Left cardiac atrium (tissue), 4 donors: ENCODE results near the gene IER2. TPM values are rescaled to one million over a fixed set of nuclear protein-coding genes. Genes with fewer than 3 reads are reported as not detected.
A peak's percentile ranks its signal among the peaks of the same experiment; 100 is the strongest.

Experiments used
- ATAC-seq, 2 donors: fragments of 200-7000 bp; cut with Tn5 transposase; one replicate each; pipeline ENCODE4 v1.9.1; 2020; ENCODE audit warnings: mild to moderate bottlenecking in 2 of 2, moderate library complexity in 2 of 2
- DNase-seq: peaks from one replicate; pipeline ENCODE4 v3.0.0-alpha.2; 2020
- intact Hi-C, 2 donors: fragments of 100-400 bp; cut with DNase I; formaldehyde crosslinking; loops; one replicate each; pipeline versions ENCODE4 v1.14.1 to v1.15.1; 2022 to 2023
- long read RNA-seq: library from polyadenylated mRNA; unstranded; transcript quantifications from one replicate; pipeline ENCODE4 v2.0.0, GENCODE V29; 2021
- total RNA-seq, 2 donors: library from RNA; stranded (reverse); fragmentation: NEBNext Ultra II Directional; extraction: Animal tissue kit (Norgen Biotek cat#: 25700); gene quantifications; one replicate each; pipeline ENCODE4 v1.2.1, GENCODE V29; 2021
- donor health status: DM: no; HTN: yes; CAD: no.
- donor health status: DM: no; HTN: yes; CAD: no; lungs with severe emphysema.
- donor health status: DM: yes; HTN: yes; CAD: no.
- donor health status: Dilated cardiomyopathy.

Gene IER2
- total RNA-seq: 10 to 100 TPM; 36.9 to 61.3 TPM
- long read RNA-seq, transcript IER2-203 (1 exons, 2,934 nt): major isoform, 82 of 84 reads
- long read RNA-seq, partial matches to known transcripts: 0 of 84 reads
- long read RNA-seq, other reads (novel, unspliced or antisense): 2 of 84 reads

DNA sequence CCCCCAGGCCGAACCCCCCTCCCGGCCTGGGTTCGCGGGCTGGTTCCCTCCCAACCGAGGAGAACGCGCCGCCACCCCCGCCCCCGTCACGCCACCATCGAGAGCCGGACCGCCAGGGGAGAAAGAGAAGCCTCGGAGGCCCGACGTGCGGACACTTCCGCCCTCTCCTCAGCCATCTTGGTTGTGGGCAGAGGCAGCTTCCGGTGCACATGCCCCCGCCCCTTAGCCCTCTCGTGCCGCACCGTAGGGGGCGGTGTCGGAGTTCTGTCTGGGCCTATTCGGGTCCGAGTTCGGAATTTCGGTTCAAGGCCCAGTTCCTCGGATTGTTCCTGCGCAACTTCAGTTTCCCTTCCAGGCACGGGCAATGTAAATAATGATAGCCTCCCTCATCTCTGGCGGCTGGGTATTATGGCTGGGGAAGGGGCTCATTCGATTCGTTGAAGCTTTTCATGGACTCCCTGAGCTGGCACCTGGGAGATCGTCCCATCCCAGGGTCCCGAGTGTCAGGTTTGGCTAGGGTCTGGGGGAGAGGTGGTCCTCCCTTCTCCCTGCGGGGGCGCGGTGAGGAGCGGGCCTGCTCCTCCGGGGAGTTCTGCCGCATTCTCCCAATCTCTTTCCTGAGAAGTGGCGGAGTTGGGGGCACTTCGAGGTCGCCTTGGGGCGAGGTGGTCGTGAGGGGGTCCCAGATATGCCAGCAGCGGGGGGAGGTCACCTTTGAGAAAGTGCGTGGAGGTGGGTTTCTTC lies at the start of gene IER2, which contains the start of gene STX10:
Gene IER2 (plus strand): TSS at position 225 of the 744 bp plus-strand sequence. CDS start 2,776 bp downstream, outside the sequence.
Gene STX10 (minus strand): TSS at position 189 of the 744 bp plus-strand sequence. CDS start 202 bp downstream, outside the sequence.
- ATAC-seq (peak; percentile 68 to 70), DNase-seq (peak; percentile 97)
- intact Hi-C loops: loop anchor here in 1 of 2 donors (5.0 to 10.0 kb wide), 3 partner anchors 48 to 694 kb away; partner anchors contain the start of gene LYL1

DNA sequence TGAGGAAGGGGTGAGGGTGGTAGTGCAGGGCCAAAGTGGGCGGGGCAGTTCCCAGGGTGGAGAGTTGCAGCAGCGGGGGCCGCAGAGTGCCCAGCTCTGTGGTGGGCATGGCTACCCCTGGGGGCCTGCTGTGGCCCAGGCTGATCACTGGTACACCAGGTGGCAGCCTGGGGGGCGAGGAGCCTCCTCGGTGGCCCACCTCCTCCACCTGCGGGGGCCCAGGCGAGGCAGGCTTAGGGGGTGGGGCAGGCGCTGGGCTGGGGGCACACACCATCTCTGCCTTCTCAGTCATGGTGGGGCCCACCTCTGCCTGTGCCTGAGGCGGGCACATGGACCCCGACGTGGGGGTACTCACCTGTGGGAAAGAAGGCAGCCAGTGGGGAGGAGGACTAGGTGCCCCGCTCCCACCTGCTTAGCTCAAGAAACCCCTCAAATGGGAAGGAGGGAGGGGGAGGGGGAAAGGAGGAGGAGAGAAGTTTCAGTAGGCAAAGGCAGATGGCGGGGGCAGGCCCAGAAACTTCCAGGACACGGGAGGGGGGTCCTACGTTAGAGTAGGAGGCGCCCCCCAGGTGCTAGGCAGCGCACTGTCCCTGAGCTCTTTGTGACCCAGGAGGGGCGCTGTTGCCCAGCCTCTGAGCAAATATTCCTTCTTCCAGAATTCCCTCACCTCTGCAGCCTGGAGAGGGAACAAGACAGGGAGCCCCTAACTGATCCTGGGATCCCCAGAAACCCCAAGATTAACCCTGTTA lies 49.2 kb upstream of the IER2 start:
- DNase-seq (no peak), ATAC-seq (no peak)
- intact Hi-C loops: loop anchor here in 1 of 2 donors (5.0 kb wide), 1 partner anchor 51 kb away; the partner anchor contains the start of genes IER2 and STX10

DNA sequence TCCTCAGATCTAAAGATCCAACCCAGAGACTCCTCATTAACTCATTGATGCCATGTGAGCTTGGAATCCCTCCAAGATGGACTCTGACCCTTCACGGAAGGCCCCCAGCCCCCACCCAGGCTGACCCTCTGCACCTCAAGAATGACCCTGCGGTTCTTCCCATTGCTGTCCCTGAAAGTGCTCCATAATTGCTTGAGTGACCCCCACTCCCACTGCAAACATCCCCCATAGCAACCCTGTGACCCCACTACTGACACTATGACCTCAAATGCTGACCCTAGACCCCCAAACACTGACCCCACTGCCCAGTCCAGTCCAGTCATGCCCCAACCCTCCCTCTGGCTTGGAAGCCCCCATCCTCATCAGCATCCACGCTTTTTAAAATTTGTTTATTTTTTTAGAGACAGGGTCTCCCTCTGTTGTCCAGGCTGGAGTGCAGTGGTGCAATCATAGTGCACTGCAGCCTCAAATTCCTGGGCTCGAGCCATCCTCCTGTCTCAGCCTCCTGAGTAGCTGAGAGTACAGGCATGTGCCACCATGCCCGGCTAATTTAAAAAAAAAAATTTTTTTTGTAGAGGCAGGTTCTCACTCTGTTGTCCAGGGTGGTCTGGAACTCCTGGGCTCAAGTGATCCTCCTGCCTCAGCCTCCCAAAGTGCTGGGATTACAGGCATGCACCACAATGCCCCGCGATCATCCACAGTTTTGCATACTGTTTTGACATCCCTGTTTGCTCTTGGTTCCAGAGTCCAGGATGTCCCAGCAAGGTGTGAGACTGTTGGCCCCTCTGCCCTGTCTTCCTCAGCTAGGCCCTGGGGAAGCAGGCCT lies 48.4 kb upstream of the IER2 start:
- intact Hi-C loops: loop anchor here in 1 of 2 donors (5.0 kb wide), 1 partner anchor 50 kb away; the partner anchor contains the start of genes IER2 and STX10
- no peak for DNase-seq
- ATAC-seq: no peak

- intact Hi-C loops: loop anchor here in 1 of 2 donors (5.0 kb wide), 1 partner anchor 50 kb away; the partner anchor contains the start of genes IER2 and STX10
- no peak for ATAC-seq
Measured at GRCh38 chr19:13102416-13102665, 47.9 kb upstream of the IER2 start.

DNA sequence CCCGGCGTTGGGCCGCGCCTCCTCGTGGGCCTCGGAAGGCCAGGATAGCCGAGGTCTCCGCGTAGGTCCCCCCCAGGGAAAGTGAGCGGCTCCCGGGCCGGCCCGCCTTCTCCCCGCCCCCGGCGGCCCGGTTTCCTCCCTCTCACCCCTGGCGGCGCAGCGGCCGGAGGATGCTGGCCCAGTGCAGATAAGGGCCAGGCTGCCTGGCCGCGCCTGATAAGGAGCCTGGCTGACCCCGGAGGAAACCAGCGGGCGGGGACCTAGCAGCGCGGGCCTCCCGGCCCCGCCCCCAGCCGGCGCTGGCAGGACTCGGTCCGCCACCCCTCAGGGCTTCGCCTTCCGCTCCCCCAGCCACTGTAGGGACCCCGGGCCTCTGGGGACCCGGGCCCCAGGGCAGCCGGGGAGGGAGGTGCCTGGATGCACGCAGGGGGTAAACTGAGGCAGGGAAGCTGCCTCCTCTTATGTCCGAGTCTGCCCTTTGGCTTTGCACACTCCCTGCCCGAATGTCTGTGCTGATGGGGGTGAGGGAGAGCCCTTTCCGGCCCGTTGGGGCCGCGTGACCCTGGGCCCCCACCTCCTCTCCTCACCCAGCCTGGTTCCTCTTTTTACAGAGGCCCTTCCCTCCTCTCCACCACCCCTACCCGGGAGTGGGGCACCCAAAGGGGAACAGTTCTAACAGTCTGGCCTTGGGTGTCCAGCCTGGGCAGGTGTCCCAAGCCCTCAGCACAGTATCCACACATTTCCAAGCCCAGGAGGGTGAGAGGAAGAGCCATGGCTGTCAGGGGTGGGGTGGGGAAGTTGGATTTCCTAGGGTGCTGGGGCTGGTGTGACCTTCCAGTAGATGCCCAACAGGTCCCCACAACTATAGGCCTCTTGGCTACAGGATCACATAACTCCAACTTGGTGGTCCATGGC lies 47.3 kb upstream of the IER2 start, which contains the start of gene LYL1:
Gene LYL1 (minus strand): TSS at position 193 of the 915 bp plus-strand sequence. CDS start 1,687 bp downstream, outside the sequence.
- DNase-seq: peak; percentile 92
- ATAC-seq: peak; percentile 75 to 80
- intact Hi-C loops: loop anchor here in 1 of 2 donors (5.0 kb wide), 1 partner anchor 49 kb away; the partner anchor contains the start of genes IER2 and STX10

More at GRCh38 chr19:13102416-13102665, 47.9 kb upstream of the IER2 start:
- no peak for DNase-seq

DNA sequence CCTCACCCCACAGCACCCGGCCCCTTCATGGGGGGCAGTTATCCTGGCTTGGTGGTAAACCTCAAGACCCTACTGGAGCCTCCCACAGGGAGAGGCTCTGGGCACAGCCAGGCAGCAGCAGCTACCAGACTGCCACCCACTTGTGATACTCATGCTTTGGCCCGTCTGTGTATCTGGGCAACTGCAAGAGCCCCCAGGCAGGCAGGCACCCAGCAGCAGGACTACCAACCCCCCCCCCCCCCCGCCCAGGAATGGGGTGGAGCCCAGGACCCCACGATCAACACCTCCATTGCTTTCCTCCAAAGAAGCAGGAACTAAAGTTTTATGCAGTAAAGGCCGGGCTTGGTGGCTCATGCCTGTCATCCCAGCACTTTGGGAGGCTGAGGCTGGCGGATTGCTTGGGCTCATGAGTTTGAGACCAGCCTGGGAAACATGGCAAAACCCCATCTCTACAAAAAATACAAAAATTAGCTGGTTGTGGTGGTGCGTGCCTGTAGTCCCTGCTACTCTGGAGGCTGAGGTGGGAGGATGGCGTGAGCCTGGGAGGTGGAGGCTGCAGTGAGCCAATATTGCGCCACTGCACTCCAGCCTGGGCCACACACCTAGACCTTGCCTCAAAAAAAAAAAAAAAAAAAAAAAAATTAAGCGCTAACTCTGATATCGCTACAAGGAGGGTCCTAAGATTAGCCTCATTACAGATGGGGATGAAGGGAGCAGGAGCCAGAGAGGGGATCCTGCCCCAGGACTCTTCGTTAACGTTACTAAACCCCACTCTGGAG lies 46.4 kb upstream of the IER2 start:
- DNase-seq (no peak), ATAC-seq (no peak)
- intact Hi-C loops: loop anchor here in 1 of 2 donors (5.0 kb wide), 1 partner anchor 49 kb away; the partner anchor contains the start of genes IER2 and STX10

DNA sequence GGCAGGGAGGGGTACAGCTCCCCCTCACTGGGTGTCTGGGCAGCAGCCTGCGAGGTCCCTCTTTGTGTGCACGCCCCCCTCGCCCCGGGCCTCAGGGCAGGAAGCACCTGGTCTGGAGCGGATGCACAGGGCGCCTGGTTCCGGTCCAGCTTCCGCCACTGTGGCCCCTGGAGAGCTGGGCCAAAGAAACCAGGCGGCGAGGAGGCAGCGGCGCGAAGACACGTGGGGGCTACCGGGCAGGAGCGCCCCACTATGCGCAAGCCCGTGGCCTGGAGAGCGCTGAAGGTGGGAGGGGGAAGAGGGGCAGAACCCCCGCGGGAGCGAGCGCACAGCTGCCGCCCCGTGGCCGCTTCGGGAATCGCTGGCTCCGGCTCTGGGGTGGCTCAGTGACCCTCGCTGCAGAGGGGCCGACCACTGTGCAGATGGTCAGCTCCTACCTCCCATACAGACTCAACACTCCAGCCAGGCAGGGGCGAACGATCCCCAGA lies 45.8 kb upstream of the IER2 start:
- ATAC-seq (peak; percentile 12 to 21), DNase-seq (peak; percentile 85)
- intact Hi-C loops: loop anchor here in 1 of 2 donors (5.0 kb wide), 1 partner anchor 48 kb away; the partner anchor contains the start of genes IER2 and STX10

DNA sequence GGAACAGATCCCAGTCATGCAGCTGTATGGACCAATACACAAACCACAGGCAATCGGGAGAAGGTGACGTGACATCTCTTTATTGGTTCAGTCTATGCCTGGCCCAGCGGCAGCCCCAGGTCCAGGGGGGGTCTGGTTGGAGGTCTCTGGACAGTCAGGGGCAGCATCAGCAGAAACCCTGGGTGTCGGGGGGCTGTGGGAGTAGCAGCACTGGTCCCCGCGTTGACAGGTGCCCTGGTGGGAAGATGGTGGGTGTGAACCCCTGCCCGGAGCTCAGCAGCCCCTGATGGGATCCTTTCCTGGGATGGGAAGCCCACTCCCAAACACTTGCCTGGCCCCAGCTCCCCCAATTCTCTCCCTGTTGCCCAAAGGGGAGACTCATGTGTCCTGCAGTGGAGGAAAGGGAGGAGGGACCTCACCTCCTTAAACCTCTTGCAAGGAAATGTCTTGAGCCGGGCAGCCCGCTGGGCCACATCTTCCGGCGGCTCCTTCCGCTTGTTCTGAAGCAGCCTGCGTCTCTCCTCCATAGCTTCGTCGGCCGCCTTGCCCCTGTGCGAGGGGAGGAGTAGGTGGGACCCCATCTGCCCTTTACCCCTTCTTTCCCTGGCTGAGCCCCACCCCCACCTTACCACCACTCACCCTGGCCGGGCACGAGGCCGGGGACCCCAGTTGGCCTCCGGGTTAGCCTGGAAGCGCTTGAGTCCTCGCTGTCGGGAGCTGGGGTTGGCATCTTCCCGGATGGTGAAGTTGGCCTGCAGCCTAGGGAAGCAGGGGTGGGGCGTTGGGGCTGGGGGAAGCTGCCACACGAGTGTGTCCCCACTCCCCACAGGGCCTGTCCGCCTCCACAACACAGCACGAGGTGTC lies 45.1 kb upstream of the IER2 start:
- ATAC-seq (no peak), DNase-seq (no peak)
- intact Hi-C loops: loop anchor here in 1 of 2 donors (5.0 kb wide), 1 partner anchor 47 kb away; the partner anchor contains the start of genes IER2 and STX10

- ATAC-seq (no peak), DNase-seq (no peak)
- intact Hi-C loops: no loop called here
Measured at GRCh38 chr19:13109361-13110098, 40.7 kb upstream of the IER2 start.

- intact Hi-C loops: no loop called here
Measured at GRCh38 chr19:13110099-13110610, 40.1 kb upstream of the IER2 start.

DNA sequence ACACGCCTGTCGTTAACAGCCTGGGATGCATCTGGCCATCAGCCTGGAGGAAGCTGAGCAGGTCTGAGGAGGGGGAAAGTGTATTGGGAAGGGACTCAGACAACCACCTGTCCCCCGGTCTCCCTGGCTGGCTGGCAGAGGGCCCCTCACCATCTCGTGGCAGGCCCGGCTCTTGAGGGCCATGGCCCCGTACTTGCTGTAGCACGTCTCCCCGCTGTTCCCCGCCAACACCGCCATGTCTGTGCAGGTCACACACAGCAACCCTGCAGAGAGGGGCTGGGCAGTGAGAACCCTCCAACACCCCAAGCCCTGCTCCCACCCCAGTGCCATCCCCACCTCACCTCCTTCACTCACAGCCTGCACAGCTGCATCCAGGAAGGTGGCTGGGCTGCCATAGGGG lies 37.7 kb upstream of the IER2 start:
- ATAC-seq: no peak
- intact Hi-C loops: no loop called here
- DNase-seq: no peak

More at GRCh38 chr19:13110099-13110610, 40.1 kb upstream of the IER2 start:
- DNase-seq: no peak
- no peak for ATAC-seq

DNA sequence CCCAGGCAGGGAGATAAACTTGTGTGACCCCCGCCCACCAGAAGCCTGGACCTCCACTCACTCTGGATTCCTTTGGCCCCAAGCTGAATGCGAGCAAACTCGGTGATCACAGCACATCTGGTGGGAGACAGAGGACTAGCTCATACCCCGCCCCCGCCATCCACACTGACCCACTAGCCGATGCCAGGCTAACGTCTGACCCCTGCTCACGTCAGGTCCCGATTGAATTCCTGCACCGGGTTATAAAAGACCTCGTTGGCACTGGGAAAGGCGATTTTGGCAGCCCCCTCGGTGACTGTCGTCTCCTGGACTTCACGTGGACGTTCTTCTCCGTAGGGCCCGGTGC lies 34.3 kb upstream of the IER2 start:
- DNase-seq (no peak), ATAC-seq (no peak)
- intact Hi-C loops: no loop called here

DNA sequence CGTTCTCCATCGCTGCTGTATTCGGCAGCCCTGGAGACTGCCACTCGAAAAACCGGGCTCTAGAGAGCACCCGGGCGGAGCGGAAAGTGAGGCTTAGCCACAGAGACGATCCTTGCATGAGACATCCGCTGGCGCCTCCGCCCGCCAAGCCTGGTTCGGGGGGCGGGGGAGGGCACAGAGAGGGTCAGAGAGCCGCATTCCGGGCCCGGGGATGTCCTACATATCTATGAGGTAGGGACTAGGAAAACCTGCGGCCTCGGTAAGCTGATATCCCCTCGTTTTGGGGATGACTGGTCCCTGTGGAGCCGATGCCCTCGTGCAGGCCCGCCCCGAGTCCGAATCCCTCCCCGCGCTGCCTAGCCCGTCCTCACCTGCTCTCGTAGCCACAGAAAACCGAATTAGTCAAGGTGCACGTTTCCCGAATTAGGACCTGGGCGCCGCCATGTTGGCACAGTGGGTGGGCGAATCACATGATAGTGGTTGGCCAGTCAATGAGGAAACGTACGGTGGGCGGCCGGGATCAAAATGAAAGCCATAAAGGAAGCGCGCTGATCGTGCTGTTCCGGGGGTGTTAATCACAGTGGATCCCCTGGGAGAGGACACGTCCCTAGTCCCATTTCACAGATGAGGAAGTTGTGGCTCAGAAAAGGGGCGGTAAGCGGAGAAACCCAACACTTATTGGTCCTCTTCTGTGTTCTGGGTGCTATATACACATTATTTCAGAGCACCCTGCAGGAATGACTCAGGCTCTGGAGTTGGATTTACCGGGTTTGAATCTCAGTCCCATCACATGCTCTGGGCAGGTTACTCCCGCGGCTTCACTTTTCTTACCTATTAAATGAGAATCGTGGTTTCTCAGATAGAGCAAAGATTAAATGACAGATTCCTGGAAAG lies 33.7 kb upstream of the IER2 start, which contains the start of gene TRMT1:
Gene TRMT1 (minus strand): TSS at position 459 of the 894 bp plus-strand sequence. CDS start 341 bp downstream, at position 118.
- intact Hi-C loops: no loop called here
- peak; percentile 79 to 83 for ATAC-seq
- peak; percentile 95 for DNase-seq
